GM12878 (cell line): Measurements from ENCODE around the gene PCDHGA3. TPM values are rescaled to one million over a fixed set of nuclear protein-coding genes. Genes with fewer than 3 reads are reported as not detected.

Experiments
- ATAC-seq: fragments of 200-7000 bp; cut with Tn5 transposase; 3 replicates; pipeline ENCODE4 v1.9.1; 2020; ENCODE audit warnings: mild to moderate bottlenecking, moderate library complexity
- BruUV-seq: library from RNA; stranded (reverse); fragments of 400-500 nt; replicated peaks from 2 replicates; lab custom pipeline; 2021; lab: Mats Ljungman, UMichigan
- CTCF ChIA-PET: fragments of 300-600 bp; sonication (Branson Sonifier 250); formaldehyde crosslinking; extraction: SDS; loops from one replicate; lab custom pipeline; 2021; ENCODE audit warnings: inconsistent platforms; lab: Yijun Ruan, JAX
- POLR2A ChIA-PET: fragments of 350-600 bp; formaldehyde crosslinking; extraction: SDS; loops from one replicate; lab custom pipeline; 2021; ENCODE audit warnings: inconsistent platforms; lab: Charles Lee
- RAD21 ChIA-PET: fragments of 300-600 bp; sonication (Branson Sonifier 250); formaldehyde crosslinking; loops from one replicate; lab custom pipeline; 2023; ENCODE audit warnings: antibody characterized with exemption; ENCODE audit not compliant: unreplicated experiment; lab: Charles Lee
- SMC1A ChIA-PET: fragments of 300-600 bp; sonication (Branson Sonifier 250); formaldehyde crosslinking; loops from one replicate; lab custom pipeline; 2023; ENCODE audit not compliant: unreplicated experiment, uncharacterized antibody; lab: Charles Lee
- DNase-seq: peaks from one replicate; pipeline ENCODE4 v3.0.0-alpha.2; 2011; ENCODE audit warnings: low read depth, low spot score
- FAIRE-seq: peaks from 3 replicates; lab custom pipeline; 2011; peaks lifted over from hg19 to GRCh38; lab: Jason Lieb, UNC
- H2AFZ ChIP-seq: 2 replicates; pipeline ENCODE4 v1.6.0; 2011; ENCODE audit warnings: low read depth, low read length, control low read depth; ENCODE audit not compliant: control insufficient read depth
- H3K27ac ChIP-seq: 2 replicates; pipeline ENCODE4 v1.5.1; 2011; ENCODE audit warnings: control low read depth; ENCODE audit not compliant: control insufficient read depth, insufficient read depth
- H3K27me3 ChIP-seq, 2 experiments: replicated peaks in 1 of 2; 2 replicates each; pipeline versions ENCODE4 v1.6.0 to v1.6.1; 2011; ENCODE audit warnings: low read length in 1 of 2; ENCODE audit not compliant: control insufficient read depth in 2 of 2, insufficient read depth in 2 of 2
- H3K36me3 ChIP-seq, 2 experiments: 2 replicates each; pipeline ENCODE4 v1.5.1; 2011; ENCODE audit warnings: low read length in 1 of 2; ENCODE audit not compliant: control insufficient read depth in 2 of 2, insufficient read depth in 2 of 2
- H3K4me1 ChIP-seq: 2 replicates; pipeline ENCODE4 v1.6.1; 2011; ENCODE audit warnings: mild to moderate bottlenecking, low read length, moderate library complexity, mixed read lengths; ENCODE audit not compliant: control insufficient read depth, insufficient read depth
- H3K4me2 ChIP-seq: 2 replicates; pipeline ENCODE4 v1.6.0; 2011; ENCODE audit warnings: control low read depth; ENCODE audit not compliant: control insufficient read depth, insufficient read depth
- H3K4me3 ChIP-seq: fragments of 200-600 bp; sonication (generic); 2 replicates; pipeline ENCODE4 v1.5.1; 2016
- H3K79me2 ChIP-seq: 2 replicates; pipeline ENCODE4 v1.6.0; 2011; ENCODE audit warnings: low read length; ENCODE audit not compliant: control insufficient read depth, insufficient read depth
- H3K9ac ChIP-seq: 2 replicates; pipeline ENCODE4 v1.8.0; 2011; ENCODE audit warnings: low read length, control low read depth, mixed read lengths; ENCODE audit not compliant: control insufficient read depth, insufficient read depth
- H3K9me3 ChIP-seq: replicated peaks from 3 replicates; pipeline ENCODE4 v1.5.1; 2011; ENCODE audit warnings: mild to moderate bottlenecking, low read length; ENCODE audit not compliant: control insufficient read depth, insufficient read depth
- H4K20me1 ChIP-seq: 2 replicates; pipeline ENCODE4 v1.6.0; 2011; ENCODE audit not compliant: control insufficient read depth, insufficient read depth
- ATF7 ChIP-seq: fragments of 450-650 bp; IDR thresholded peaks from 2 replicates; pipeline ENCODE4 v1.6.1; 2016; ENCODE audit warnings: low read depth, mild to moderate bottlenecking
- CTCF ChIP-seq, 3 experiments: IDR thresholded peaks in 2 of 3; conservative IDR thresholded peaks in 1 of 3; 2 replicates each; pipeline ENCODE4 v1.5.1; 2011; ENCODE audit warnings: low read depth in 3 of 3, low read length in 3 of 3, mild to moderate bottlenecking in 3 of 3, control low read depth in 2 of 3, moderate library complexity in 2 of 3, inconsistent platforms in 1 of 3, mixed read lengths in 1 of 3; ENCODE audit not compliant: control insufficient read depth in 2 of 3, insufficient read depth in 1 of 3; ENCODE audit errors: extremely low read depth in 1 of 3
- E2F8 ChIP-seq: fragments of 450-650 bp; IDR thresholded peaks from 2 replicates; pipeline ENCODE4 v1.6.1; 2018; ENCODE audit warnings: mild to moderate bottlenecking, low read depth, moderate library complexity; ENCODE audit not compliant: partially characterized antibody
- HDGF ChIP-seq: fragments of 450-650 bp; IDR thresholded peaks from 2 replicates; pipeline ENCODE4 v1.6.1; 2016; ENCODE audit warnings: antibody characterized with exemption
- IKZF2 ChIP-seq, 2 experiments: fragments of 450-650 bp; IDR thresholded peaks; 2 replicates each; pipeline ENCODE4 v1.6.1; 2017; ENCODE audit warnings: mild to moderate bottlenecking in 2 of 2, moderate library complexity in 2 of 2
- MYC ChIP-seq: IDR thresholded peaks from 2 replicates; pipeline ENCODE4 v1.6.1; 2011; ENCODE audit warnings: mild to moderate bottlenecking, low read length, moderate library complexity, inconsistent platforms; ENCODE audit not compliant: insufficient read depth, insufficient replicate concordance, insufficient read length, severe bottlenecking
- NFXL1 ChIP-seq: fragments of 450-650 bp; IDR thresholded peaks from 2 replicates; pipeline ENCODE4 v1.6.1; 2017; ENCODE audit warnings: antibody characterized with exemption, mild to moderate bottlenecking, borderline replicate concordance
- NR2C2 ChIP-seq: IDR thresholded peaks from 2 replicates; pipeline ENCODE4 v1.6.1; 2011; ENCODE audit warnings: borderline replicate concordance, low read depth; ENCODE audit not compliant: control insufficient read depth, insufficient read length
- RELB ChIP-seq: fragments of 450-650 bp; IDR thresholded peaks from 2 replicates; pipeline ENCODE4 v1.6.1; 2017; ENCODE audit warnings: low read depth, mild to moderate bottlenecking, moderate library complexity
- SREBF1 ChIP-seq: IDR thresholded peaks from 2 replicates; pipeline ENCODE4 v1.6.1; 2012; ENCODE audit warnings: mild to moderate bottlenecking, low read length
- STAT3 ChIP-seq: IDR thresholded peaks from 2 replicates; pipeline ENCODE4 v1.6.1; 2011; ENCODE audit warnings: low read depth, low read length, improper control_type of control experiment
- TAF1 ChIP-seq: IDR thresholded peaks from 2 replicates; pipeline ENCODE4 v1.6.1; 2011; ENCODE audit warnings: mild to moderate bottlenecking, low read depth, low read length, borderline replicate concordance
- ZBTB11 ChIP-seq: fragments of 450-650 bp; formaldehyde crosslinking; IDR thresholded peaks from 2 replicates; pipeline ENCODE4 v1.5.0; 2022; ENCODE audit warnings: mild to moderate bottlenecking, missing genetic modification characterization
- ZNF207 ChIP-seq: fragments of 450-650 bp; IDR thresholded peaks from 2 replicates; pipeline ENCODE4 v1.6.1; 2014; ENCODE audit warnings: antibody characterized with exemption, mild to moderate bottlenecking, borderline replicate concordance
- ZNF217 ChIP-seq: fragments of 450-650 bp; IDR thresholded peaks from 2 replicates; pipeline ENCODE4 v1.6.1; 2017; ENCODE audit warnings: antibody characterized with exemption, mild to moderate bottlenecking
- WGBS: methylation state at CpG from one replicate; pipeline ENCODE4 v1.1.6; 2016; ENCODE audit warnings: low lambda C conversion rate; ENCODE audit not compliant: insufficient replicate concordance, insufficient coverage; ENCODE audit errors: missing lambda C conversion rate; 5-methylcytosine and 5-hydroxymethylcytosine counted together
- in situ Hi-C: fragments of 300-500 bp; cut with MboI; formaldehyde crosslinking; loops from 9 replicates; pipeline ENCODE4 v1.14.3; 2018; ENCODE audit warnings: mixed read lengths
- intact Hi-C: fragments of 100-400 bp; cut with micrococcal nuclease; formaldehyde crosslinking; loops from one replicate; pipeline ENCODE4 v1.14.2; 2022; ENCODE audit not compliant: unreplicated experiment
- polyA plus RNA-seq, 11 experiments: library from polyadenylated mRNA; depleted of rRNA in 4 of 11; unstranded in 6 of 11; stranded (reverse) in 5 of 11; fragments of >200 nt; fragmentation: Nextera tagmentation in 4 of 11; fragmentation: Illumina TruSeq in 1 of 11; extraction: Ambion mirVana in 4 of 11; extraction: Trizol in 1 of 11; gene quantifications; 1 replicate in 1 of 11; 2 replicates in 10 of 11; pipeline versions ENCODE4 v1.2.1 to v1.2.3, GENCODE V29; 2011 to 2016; ENCODE audit warnings: inconsistent platforms in 2 of 11, missing spikeins in 2 of 11, low read depth in 1 of 11
- total RNA-seq, 4 experiments: library from RNA; depleted of rRNA in 3 of 4; stranded (reverse); fragments of >200 nt in 3 of 4; fragmentation: Illumina TruSeq in 1 of 4; extraction: Trizol in 1 of 4; gene quantifications; 2 replicates each; pipeline versions ENCODE4 v1.2.1 to v1.2.3, GENCODE V29; 2013 to 2021

PCDHGA3 gene
- total and polyA plus RNA-seq, 10 of the 15 experiments (the other 5 are each of a cell fraction or from before 2014, with no cell fraction given), result 0.06 to 0.17 (median 0.11) TPM; not detected in 6

- H2AFZ ChIP-seq, result no peak overlapping the region
- H3K9ac ChIP-seq, result no peak overlapping the region
- SMC1A ChIA-PET, result no interaction called here
- no peaks in the 10 kb centered on the region for H3K79me2 ChIP-seq
- no peak for FAIRE-seq
- H3K9me3 ChIP-seq, result peaks cover 2% of the 10 kb centered on the region; the same call in 2 of the 3 replicates
- no peak overlapping the region for H3K27ac ChIP-seq
- CTCF ChIA-PET, result interaction anchor here (0.7 to 1.6 kb wide), 2 partner anchors 22 to 205 kb away, joined by 3 to 5 read pairs; partner anchors contain the start of gene TAF7
- no peak for DNase-seq
- in situ Hi-C loops, result no loop called here
- intact Hi-C loops, result no loop called here
- ATAC-seq, result no peak
- H3K4me2 ChIP-seq, result no peak overlapping the region
- WGBS, result 0% methylated on average over 1 of the region's 1 CpG
- RAD21 ChIA-PET, result no interaction called here
- H3K4me3 ChIP-seq, result no peak overlapping the region
- POLR2A ChIA-PET, result interaction anchor here (0.5 kb wide), 1 partner anchor 619 kb away, joined by 4 read pairs; no protein-coding TSS in a partner anchor
- no peaks in the 10 kb centered on the region for H3K4me1 ChIP-seq
- no peaks in the 10 kb centered on the region for H3K36me3 ChIP-seq
- H3K27me3 ChIP-seq, result no peaks in the 10 kb centered on the region
- BruUV-seq, result no TSS peak
- H4K20me1 ChIP-seq, result no peaks in the 10 kb centered on the region
- no peak for TF ChIP-seq IKZF2 (IDR thresholded peaks at IDR 0.05)
- no peak for TF ChIP-seq ZNF217
- no peak for TF ChIP-seq CTCF (IDR thresholded peaks at IDR 0.05 in 2 of 3, conservative IDR thresholded peaks at IDR 0.05 in 1 of 3; ENCODE audit: control insufficient read depth in 2 of 3, extremely low read depth in 1 of 3, insufficient read depth in 1 of 3, low read depth in 3 of 3, low read length in 3 of 3)
- no peak for TF ChIP-seq ZNF207
- TF ChIP-seq SREBF1, result no peak
- TF ChIP-seq ATF7, result no peak
- TF ChIP-seq ZBTB11 (CRISPR knock-in tag), result no peak
- TF ChIP-seq NFXL1, result no peak
- no peak for TF ChIP-seq STAT3
- TF ChIP-seq TAF1, result no peak
- no peak for TF ChIP-seq E2F8
- TF ChIP-seq MYC, result no peak
- no peak for TF ChIP-seq HDGF
- no peak for TF ChIP-seq NR2C2
- no peak for TF ChIP-seq RELB
These were observed 856 bp upstream of the PCDHGA3 start for GRCh38 chr5:141342773-141343172.
